Measurements from ENCODE around the gene BOLA3.

DNA sequence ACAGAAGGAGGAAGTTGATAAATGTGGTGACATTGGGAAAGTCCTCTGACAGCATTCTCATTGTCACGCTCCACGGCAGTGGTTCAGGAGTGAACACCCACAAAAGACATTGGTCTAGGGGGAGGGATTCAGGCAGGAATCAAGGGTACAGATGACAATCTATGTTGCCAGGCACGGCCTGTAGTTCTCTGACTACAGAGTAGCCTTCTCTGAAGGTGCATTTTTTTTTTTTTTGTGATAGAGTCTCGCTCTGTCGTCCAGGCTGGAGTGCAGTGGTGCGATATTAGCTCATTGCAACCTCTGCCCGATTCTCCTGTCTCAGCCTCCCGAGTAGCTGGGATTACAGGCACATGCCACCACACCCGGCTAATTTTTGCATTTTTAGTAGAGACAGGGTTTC lies 38.3 kb upstream of the BOLA3 start:
- TF ChIP-seq ZFX (IDR thresholded peaks at IDR 0.05) = no peak
- no peak for TF ChIP-seq CTCF (conservative IDR thresholded peaks at IDR 0.05)

Measured in C4-2B (cell line).